A549 (cell line): ENCODE results near the gene DGKD.

ENCODE experiments used
- EHMT2 ChIP-seq: fragments of 200-600 bp; sonication (generic); IDR thresholded peaks from 2 replicates; pipeline ENCODE4 v1.6.1; 2016; ENCODE audit warnings: antibody characterized with exemption, low read depth, mild to moderate bottlenecking, moderate library complexity
- NFE2L2 ChIP-seq: fragments of 150-350 bp; conservative IDR thresholded peaks from 2 replicates; pipeline ENCODE4 v1.6.1; 2014; ENCODE audit warnings: low read length
- POLR2A ChIP-seq: IDR thresholded peaks from 2 replicates; pipeline ENCODE4 v1.6.1; 2012; ENCODE audit warnings: mild to moderate bottlenecking, low read length
- RAD21 ChIP-seq, 2 experiments: fragments of >200 bp in 1 of 2; sonication (Bioruptor Twin) in 1 of 2; formaldehyde crosslinking in 1 of 2; IDR thresholded peaks in 1 of 2; conservative IDR thresholded peaks in 1 of 2; 2 replicates in 1 of 2; 3 replicates in 1 of 2; pipeline ENCODE4 v1.6.1; 2012 to 2018; ENCODE audit warnings: inconsistent platforms in 1 of 2
- REST ChIP-seq: fragments of 200-600 bp; sonication (generic); IDR thresholded peaks from 2 replicates; pipeline ENCODE4 v1.6.1; 2016; ENCODE audit warnings: antibody characterized with exemption, mild to moderate bottlenecking, moderate library complexity
- RFX5 ChIP-seq: fragments of 450-650 bp; IDR thresholded peaks from 2 replicates; pipeline ENCODE4 v1.7.1; 2014; ENCODE audit warnings: antibody characterized with exemption, mild to moderate bottlenecking, moderate library complexity
- TFCP2L1 ChIP-seq: fragments of 250-450 bp; sonication (Bioruptor Pico); IDR thresholded peaks from 2 replicates; pipeline ENCODE4 v1.5.0; 2021; ENCODE audit warnings: mild to moderate bottlenecking
- ZC3H11A ChIP-seq: fragments of 450-650 bp; IDR thresholded peaks from 2 replicates; pipeline ENCODE4 v1.6.1; 2014; ENCODE audit warnings: antibody characterized with exemption, mild to moderate bottlenecking
- TF ChIP-seq, protein P1 (sequence below): fragments of 250-450 bp; sonication (Bioruptor Pico); IDR thresholded peaks from 2 replicates; pipeline ENCODE4 v1.5.0; 2021; ENCODE audit warnings: mild to moderate bottlenecking, moderate library complexity, borderline replicate concordance

DNA sequence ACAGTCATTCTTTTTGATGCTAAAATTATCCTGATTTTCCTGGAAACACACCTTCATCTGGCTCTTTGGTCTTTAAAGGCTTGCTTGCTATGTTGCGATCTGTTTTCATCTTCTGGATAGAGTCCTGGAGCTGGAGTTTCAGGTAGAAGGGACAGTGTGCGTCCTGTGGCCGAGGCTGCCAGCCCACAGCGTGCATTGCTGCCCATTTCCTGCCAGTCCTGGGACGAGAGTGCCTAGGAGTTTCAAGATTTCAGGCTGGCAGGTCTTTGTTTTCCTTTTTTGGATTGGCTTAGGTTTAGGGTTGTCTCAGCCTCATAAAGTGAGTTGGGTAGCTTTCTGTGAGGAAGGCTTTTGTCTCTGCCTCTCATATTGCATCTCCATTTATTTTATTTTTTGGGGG, 14.5 kb downstream of the DGKD start:
- TF ChIP-seq EHMT2 (no peak), TFCP2L1 (no peak), REST (no peak), RAD21 (conservative IDR thresholded peaks at IDR 0.05 in 1 of 2, IDR thresholded peaks at IDR 0.05 in 1 of 2) (no peak), RFX5 (no peak), NFE2L2 (no peak), POLR2A (no peak), ZC3H11A (no peak)
- TF ChIP-seq, protein P1, sequence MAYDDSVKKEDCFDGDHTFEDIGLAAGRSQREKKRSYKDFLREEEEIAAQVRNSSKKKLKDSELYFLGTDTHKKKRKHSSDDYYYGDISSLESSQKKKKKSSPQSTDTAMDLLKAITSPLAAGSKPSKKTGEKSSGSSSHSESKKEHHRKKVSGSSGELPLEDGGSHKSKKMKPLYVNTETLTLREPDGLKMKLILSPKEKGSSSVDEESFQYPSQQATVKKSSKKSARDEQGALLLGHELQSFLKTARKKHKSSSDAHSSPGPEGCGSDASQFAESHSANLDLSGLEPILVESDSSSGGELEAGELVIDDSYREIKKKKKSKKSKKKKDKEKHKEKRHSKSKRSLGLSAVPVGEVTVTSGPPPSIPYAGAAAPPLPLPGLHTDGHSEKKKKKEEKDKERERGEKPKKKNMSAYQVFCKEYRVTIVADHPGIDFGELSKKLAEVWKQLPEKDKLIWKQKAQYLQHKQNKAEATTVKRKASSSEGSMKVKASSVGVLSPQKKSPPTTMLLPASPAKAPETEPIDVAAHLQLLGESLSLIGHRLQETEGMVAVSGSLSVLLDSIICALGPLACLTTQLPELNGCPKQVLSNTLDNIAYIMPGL: no peak
